GM23248 (cell line): Measurements from ENCODE around the gene AADAT. TPM values are rescaled to one million over a fixed set of nuclear protein-coding genes. Genes with fewer than 3 reads are reported as not detected.

Experiments
- DNase-seq: peaks from one replicate; pipeline ENCODE4 v3.0.0-alpha.2; 2015
- H2AFZ ChIP-seq: fragments of 200-600 bp; sonication (generic); 2 replicates; pipeline ENCODE4 v1.6.1; 2016; ENCODE audit warnings: antibody characterized with exemption
- H3F3A ChIP-seq: fragments of 200-600 bp; sonication (generic); 2 replicates; pipeline ENCODE4 v1.6.1; 2016; ENCODE audit warnings: mild to moderate bottlenecking, antibody characterized with exemption, mixed run types; ENCODE audit not compliant: insufficient read depth
- H3K27ac ChIP-seq: fragments of 200-600 bp; sonication (generic); 2 replicates; pipeline ENCODE4 v1.5.1; 2016; ENCODE audit warnings: mild to moderate bottlenecking
- H3K27me3 ChIP-seq: fragments of 200-600 bp; sonication (generic); replicated peaks from 2 replicates; pipeline ENCODE4 v1.6.1; 2016; ENCODE audit warnings: mild to moderate bottlenecking; ENCODE audit not compliant: insufficient read depth
- H3K36me3 ChIP-seq: fragments of 200-600 bp; sonication (generic); 2 replicates; pipeline ENCODE4 v1.6.1; 2016; ENCODE audit warnings: low read depth, mild to moderate bottlenecking
- H3K4me1 ChIP-seq: fragments of 200-600 bp; sonication (generic); 2 replicates; pipeline ENCODE4 v1.6.1; 2016; ENCODE audit warnings: mild to moderate bottlenecking; ENCODE audit not compliant: insufficient read depth
- H3K4me2 ChIP-seq: fragments of 200-600 bp; sonication (generic); one replicate; pipeline ENCODE4 v1.6.1; 2016; ENCODE audit warnings: mild to moderate bottlenecking; ENCODE audit not compliant: unreplicated experiment
- H3K4me3 ChIP-seq: fragments of 200-600 bp; sonication (generic); 2 replicates; pipeline ENCODE4 v1.5.1; 2016; ENCODE audit warnings: mild to moderate bottlenecking
- H3K79me2 ChIP-seq: fragments of 200-600 bp; sonication (generic); 2 replicates; pipeline ENCODE4 v1.6.1; 2016; ENCODE audit warnings: mild to moderate bottlenecking; ENCODE audit not compliant: insufficient read depth
- H3K9ac ChIP-seq: fragments of 200-600 bp; sonication (generic); 2 replicates; pipeline ENCODE4 v1.6.1; 2016; ENCODE audit warnings: mild to moderate bottlenecking
- H3K9me2 ChIP-seq: fragments of 200-600 bp; sonication (generic); 2 replicates; pipeline ENCODE4 v1.6.1; 2016; ENCODE audit warnings: mixed run types, mild to moderate bottlenecking, moderate library complexity; ENCODE audit not compliant: insufficient read depth
- H3K9me3 ChIP-seq: fragments of 200-600 bp; sonication (generic); one replicate; pipeline ENCODE4 v1.6.1; 2017; ENCODE audit warnings: low read depth
- H4K20me1 ChIP-seq: fragments of 200-600 bp; sonication (generic); 2 replicates; pipeline ENCODE4 v1.6.0; 2016; ENCODE audit not compliant: insufficient read depth
- EZH2 ChIP-seq: fragments of 200-600 bp; sonication (generic); IDR thresholded peaks from 2 replicates; pipeline ENCODE4 v1.6.1; 2018; ENCODE audit warnings: antibody characterized with exemption, mild to moderate bottlenecking; ENCODE audit not compliant: insufficient read depth, poor library complexity, severe bottlenecking
- EZH2phosphoT487 ChIP-seq: fragments of 200-600 bp; sonication (generic); IDR thresholded peaks from 2 replicates; pipeline ENCODE4 v1.6.1; 2018; ENCODE audit warnings: antibody characterized with exemption, moderate library complexity, mild to moderate bottlenecking, low read depth; ENCODE audit not compliant: insufficient read depth
- WGBS, 2 experiments: methylation state at CpG; one replicate each; pipeline ENCODE4 v1.1.6; 2015 to 2017; ENCODE audit warnings: low lambda C conversion rate in 2 of 2, low coverage in 1 of 2; ENCODE audit errors: missing lambda C conversion rate in 2 of 2; 5-methylcytosine and 5-hydroxymethylcytosine counted together
- in situ Hi-C: fragments of 300-500 bp; cut with MboI; formaldehyde crosslinking; loops from 2 replicates; pipeline ENCODE4 v1.15.0; 2020
- polyA plus RNA-seq: library from polyadenylated mRNA; unstranded; fragments of >200 nt; fragmentation: Nextera tagmentation; extraction: Ambion mirVana; gene quantifications from 2 replicates; pipeline ENCODE4 v1.2.1, GENCODE V29; 2016
- total RNA-seq: library from RNA; depleted of rRNA; stranded (reverse); fragments of >200 nt; shearing (Covaris generic); gene quantifications from 2 replicates; pipeline ENCODE4 v1.2.3, GENCODE V29; 2014

AADAT gene
- total and polyA plus RNA-seq, 2 experiments from 2014 or later, result 4.3 to 7.7 TPM

GRCh38 chr4:170057866-170058265, 31.9 kb downstream of the AADAT start:
- in situ Hi-C loops, result no loop called here
- no peaks in the 10 kb centered on the region for H3K9me2 ChIP-seq
- no peak overlapping the region for H3K4me2 ChIP-seq
- no peak overlapping the region for H3K4me3 ChIP-seq
- DNase-seq, result no peak
- H3K9ac ChIP-seq, result no peak overlapping the region
- H4K20me1 ChIP-seq, result no peaks in the 10 kb centered on the region
- H2AFZ ChIP-seq, result no peak overlapping the region
- peaks cover 7% of the 10 kb centered on the region; the same call in 1 of the 2 replicates for H3K36me3 ChIP-seq
- H3K9me3 ChIP-seq, result no peaks in the 10 kb centered on the region
- no peaks in the 10 kb centered on the region for H3K79me2 ChIP-seq
- no peak for TF ChIP-seq EZH2
- TF ChIP-seq EZH2phosphoT487, result no peak
- WGBS, 2 experiments, result 85 to 91% methylated on average over 4 of the region's 4 CpGs
- H3K27ac ChIP-seq, result no peak overlapping the region
- H3K4me1 ChIP-seq, result no peaks in the 10 kb centered on the region
- H3F3A ChIP-seq, result no peaks in the 10 kb centered on the region
- H3K27me3 ChIP-seq, result no peaks in the 10 kb centered on the region

- Histone ChIP-seq H3K4me2 (no peak overlapping the region), H3K9me3 (no peaks in the 10 kb centered on the region), H3F3A (no peaks in the 10 kb centered on the region), H3K4me3 (no peak overlapping the region), H3K9me2 (no peaks in the 10 kb centered on the region), H3K36me3 (no peaks in the 10 kb centered on the region), H3K27ac (no peak overlapping the region), H3K9ac (no peak overlapping the region), H3K27me3 (0 out of 2 replicates have a peak, but pooled peaks cover 10% of the 10 kb centered on the region), H3K4me1 (no peaks in the 10 kb centered on the region), H4K20me1 (no peaks in the 10 kb centered on the region), H3K79me2 (no peaks in the 10 kb centered on the region), H2AFZ (no peak overlapping the region)
- no peak for DNase-seq
- no peak for TF ChIP-seq EZH2
- no peak for TF ChIP-seq EZH2phosphoT487
- in situ Hi-C loops, result no loop called here
- WGBS, 2 experiments, result 66 to 78% methylated on average over 5 of the region's 5 CpGs
These were observed 36.8 kb downstream of the AADAT start for GRCh38 chr4:170052919-170053318.

- Histone ChIP-seq H3K4me2 (no peak overlapping the region), H3K9me2 (no peaks in the 10 kb centered on the region), H3K27me3 (0 out of 2 replicates have a peak, but pooled peaks cover 11% of the 10 kb centered on the region), H3K36me3 (no peaks in the 10 kb centered on the region), H3K9ac (no peak overlapping the region), H2AFZ (no peak overlapping the region), H3K9me3 (no peaks in the 10 kb centered on the region), H3K4me1 (no peaks in the 10 kb centered on the region), H3K4me3 (no peak overlapping the region), H3F3A (no peaks in the 10 kb centered on the region), H4K20me1 (no peaks in the 10 kb centered on the region), H3K27ac (no peak overlapping the region), H3K79me2 (no peaks in the 10 kb centered on the region)
- in situ Hi-C loops, result no loop called here
- TF ChIP-seq EZH2phosphoT487 (no peak), EZH2 (no peak)
- 58 to 61% methylated on average over 2 of the region's 2 CpGs for WGBS, 2 experiments
- DNase-seq, result no peak
These were observed 38.4 kb downstream of the AADAT start for GRCh38 chr4:170051402-170051801.

- H3F3A ChIP-seq, result no peaks in the 10 kb centered on the region
- H3K36me3 ChIP-seq, result no peaks in the 10 kb centered on the region
- no peak for DNase-seq
- 52 to 55% methylated on average over 6 of the region's 6 CpGs for WGBS, 2 experiments
- H3K27me3 ChIP-seq, result 0 out of 2 replicates have a peak, but pooled peaks cover 11% of the 10 kb centered on the region
- TF ChIP-seq EZH2, result no peak
- no peak for TF ChIP-seq EZH2phosphoT487
- H3K79me2 ChIP-seq, result no peaks in the 10 kb centered on the region
- H3K9ac ChIP-seq, result no peak overlapping the region
- H3K9me2 ChIP-seq, result no peaks in the 10 kb centered on the region
- no peak overlapping the region for H3K27ac ChIP-seq
- in situ Hi-C loops, result loop anchor here (25.0 kb wide), 1 partner anchor 437 kb away; the partner anchor contains the start of genes CLCN3 and NEK1
- H3K4me2 ChIP-seq, result no peak overlapping the region
- no peaks in the 10 kb centered on the region for H4K20me1 ChIP-seq
- H2AFZ ChIP-seq, result no peak overlapping the region
- H3K4me3 ChIP-seq, result no peak overlapping the region
- no peaks in the 10 kb centered on the region for H3K9me3 ChIP-seq
- H3K4me1 ChIP-seq, result no peaks in the 10 kb centered on the region
These were observed 40.0 kb downstream of the AADAT start for GRCh38 chr4:170049766-170050165.
